ENCODE data around the gene SBK3.
"Not testable (repeated sequence)": the region's sequence is repeated elsewhere in the genome, so short reads cannot be mapped to it uniquely, and the experiment has no call there.

The SBK3 gene

GRCh38 chr19:55539090-55539984 lies 6.0 kb downstream of the SBK3 start:
- no peak for FAIRE-seq

GRCh38 chr19:55538132-55538531 lies 7.2 kb downstream of the SBK3 start:
- FAIRE-seq: no peak

DNA sequence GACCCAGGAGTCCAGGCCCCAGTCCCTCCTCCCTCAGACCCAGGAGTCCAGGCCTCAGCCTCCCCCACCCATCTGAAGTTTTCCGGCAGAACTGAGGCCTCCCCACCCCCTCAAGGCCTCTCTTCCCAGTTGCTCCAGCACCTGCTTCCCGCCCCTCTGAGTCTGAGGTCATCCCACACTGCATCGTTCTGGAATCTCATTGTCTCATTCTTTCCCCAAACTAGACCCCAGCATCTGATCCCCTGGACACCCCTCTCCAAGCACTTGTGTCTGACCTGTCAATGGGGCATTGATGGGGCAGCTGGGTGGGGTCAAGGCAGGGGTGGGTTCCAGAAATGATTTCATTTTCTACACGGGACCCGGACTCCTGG lies 7.6 kb downstream of the SBK3 start:
- FAIRE-seq: no peak

DNA sequence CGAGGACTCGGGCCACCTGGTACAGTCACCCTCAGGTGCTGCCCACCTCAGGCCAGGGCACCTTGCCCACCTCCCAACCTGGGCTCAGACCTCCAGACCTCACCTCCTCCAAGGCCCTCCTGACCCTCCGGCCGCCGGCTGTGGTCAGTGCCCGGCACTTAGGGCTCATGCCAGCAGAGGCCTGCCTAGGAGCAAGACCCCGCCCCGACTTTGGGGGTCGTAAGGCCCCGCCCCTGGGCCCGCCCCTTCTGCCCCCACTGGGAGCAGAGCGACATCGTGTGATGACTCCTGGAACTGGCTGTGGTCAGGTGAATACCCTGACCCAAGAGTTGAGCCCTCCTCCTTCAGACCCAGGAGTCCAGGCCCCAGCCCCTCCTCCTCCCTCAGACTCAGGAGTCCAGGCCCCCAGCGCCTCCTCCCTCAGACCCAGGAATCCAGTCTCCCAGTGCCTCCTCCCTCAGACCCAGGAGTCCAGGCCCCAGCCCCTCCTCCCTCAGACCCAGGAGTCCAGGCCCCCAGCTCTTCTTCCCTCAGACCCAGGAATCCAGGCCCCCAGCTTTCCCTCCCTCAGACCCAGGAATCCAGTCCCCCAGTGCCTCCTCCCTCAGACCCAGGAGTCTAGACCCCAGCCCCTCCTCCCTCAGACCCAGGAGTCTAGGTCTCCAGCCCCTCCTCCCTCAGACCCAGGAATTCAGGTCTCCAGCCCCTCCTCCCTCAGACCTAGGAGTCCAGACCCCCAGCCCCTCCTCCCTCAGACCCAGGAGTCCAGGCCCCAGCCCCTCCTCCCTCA lies 8.2 kb downstream of the SBK3 start, which contains the start of gene SBK2:
Gene SBK2, minus strand, starts transcription at position 183 of the 790 bp plus-strand sequence. CDS start 839 bp downstream, outside the sequence.
- no peak for FAIRE-seq

- FAIRE-seq: no peak
These were observed 9.0 kb downstream of the SBK3 start for GRCh38 chr19:55536366-55536765.

DNA sequence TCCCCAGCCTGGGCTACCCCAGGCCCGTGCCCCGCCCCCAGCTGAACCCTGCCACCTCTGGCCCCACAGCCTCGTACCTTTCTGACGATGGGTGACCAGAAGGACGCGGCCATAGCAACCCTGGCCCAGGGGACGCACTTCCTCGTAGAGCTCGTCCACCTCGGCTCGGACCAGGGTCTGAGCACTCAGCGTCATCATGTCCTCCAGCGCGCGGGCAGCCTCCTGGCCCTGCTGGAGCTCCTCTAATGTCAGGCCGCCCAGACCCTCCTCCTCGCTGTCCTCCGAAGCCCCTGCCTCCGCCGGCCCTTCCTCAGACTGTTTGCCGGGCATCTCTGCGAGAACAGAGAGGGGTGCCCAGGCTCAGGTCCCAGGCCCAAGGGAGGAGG lies 9.4 kb downstream of the SBK3 start:
- FAIRE-seq: no peak

DNA sequence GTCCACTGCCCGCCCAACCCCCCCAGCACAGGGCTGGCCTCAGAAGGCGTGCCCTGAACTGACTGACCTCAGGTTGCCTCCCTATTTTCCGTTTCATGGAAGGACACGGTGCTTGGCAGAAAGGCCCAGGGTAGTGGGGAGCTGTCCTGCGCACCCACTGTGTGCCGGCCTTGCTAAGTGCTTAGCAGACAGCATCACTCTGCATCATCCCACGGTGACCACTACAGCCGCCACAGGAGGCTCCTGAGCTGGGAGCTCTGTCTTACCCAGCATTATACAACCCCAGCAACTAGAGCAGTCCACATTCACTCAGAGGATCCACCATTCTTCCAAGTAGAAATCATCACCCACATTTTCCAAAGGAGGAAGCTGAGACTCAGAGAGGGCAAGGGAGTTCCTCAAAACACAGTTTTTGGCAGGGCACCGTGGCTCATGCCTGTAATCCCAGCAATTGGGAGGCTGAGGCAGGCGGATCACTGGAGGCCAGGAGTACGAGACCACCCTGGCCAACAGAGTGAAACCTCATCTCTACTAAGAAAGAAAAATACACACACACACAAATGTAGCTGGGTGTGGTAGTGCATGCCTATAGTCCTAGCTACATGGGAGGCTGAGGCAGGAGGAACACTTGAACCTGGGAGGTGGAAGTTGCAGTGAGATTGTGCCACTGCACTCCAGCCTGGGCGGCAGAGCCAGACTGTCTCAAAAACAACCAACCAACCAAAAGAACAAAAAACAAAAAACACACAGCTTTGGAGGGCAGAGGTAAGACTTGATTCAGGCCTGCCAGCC lies 10.0 kb downstream of the SBK3 start:
- FAIRE-seq: no peak

DNA sequence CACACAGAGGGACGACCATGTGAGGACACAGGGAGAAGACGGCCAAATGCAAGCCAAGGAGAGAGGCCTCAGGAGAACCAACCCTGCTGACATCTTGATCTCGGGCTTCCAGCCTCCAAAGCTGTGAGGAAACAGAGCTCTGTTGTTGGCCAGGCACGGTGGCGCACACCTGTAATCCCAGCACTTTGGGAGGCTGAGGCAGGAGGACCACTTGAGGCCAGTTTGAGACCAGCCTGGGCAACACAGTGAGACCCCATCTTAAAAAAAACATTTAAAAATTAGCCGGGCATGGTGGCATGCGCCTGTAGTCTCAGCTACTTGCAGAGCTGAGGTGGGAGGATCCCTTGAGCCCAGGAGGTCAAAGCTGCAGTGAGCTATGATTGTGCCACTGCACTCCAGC lies 11.1 kb downstream of the SBK3 start:
- not testable (repeated sequence) for FAIRE-seq

DNA sequence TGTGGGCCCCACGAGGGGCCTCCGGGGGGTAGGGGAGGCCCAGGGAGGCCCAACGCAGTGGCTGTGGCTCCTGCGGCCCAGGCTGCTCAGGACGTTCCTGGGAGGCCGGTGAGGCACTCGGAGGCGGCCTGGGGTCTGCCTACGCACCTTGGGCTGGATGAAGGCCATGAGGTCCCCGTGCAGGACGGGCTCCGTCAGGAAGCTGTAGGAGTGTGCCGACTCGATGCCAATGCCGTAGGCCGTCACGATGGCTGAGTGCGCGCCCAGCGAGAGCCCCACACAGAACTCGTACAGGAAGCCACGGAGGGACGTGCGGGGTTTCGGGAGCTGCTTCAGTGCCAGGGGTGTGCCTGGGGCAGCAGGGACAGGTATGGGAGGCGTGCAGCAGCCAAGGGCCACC lies 14.3 kb downstream of the SBK3 start:
- no peak for FAIRE-seq

- FAIRE-seq: no peak
These were observed 15.6 kb downstream of the SBK3 start for GRCh38 chr19:55529636-55530234.

GRCh38 chr19:55528030-55528803 lies 17.1 kb downstream of the SBK3 start:
- no peak for FAIRE-seq

GRCh38 chr19:55527197-55528029 lies 17.9 kb downstream of the SBK3 start:
- FAIRE-seq: no peak

- no peak for FAIRE-seq
These were observed 18.8 kb downstream of the SBK3 start for GRCh38 chr19:55526216-55527196.

GRCh38 chr19:55525289-55526101 lies 19.8 kb downstream of the SBK3 start:
- FAIRE-seq: no peak

DNA sequence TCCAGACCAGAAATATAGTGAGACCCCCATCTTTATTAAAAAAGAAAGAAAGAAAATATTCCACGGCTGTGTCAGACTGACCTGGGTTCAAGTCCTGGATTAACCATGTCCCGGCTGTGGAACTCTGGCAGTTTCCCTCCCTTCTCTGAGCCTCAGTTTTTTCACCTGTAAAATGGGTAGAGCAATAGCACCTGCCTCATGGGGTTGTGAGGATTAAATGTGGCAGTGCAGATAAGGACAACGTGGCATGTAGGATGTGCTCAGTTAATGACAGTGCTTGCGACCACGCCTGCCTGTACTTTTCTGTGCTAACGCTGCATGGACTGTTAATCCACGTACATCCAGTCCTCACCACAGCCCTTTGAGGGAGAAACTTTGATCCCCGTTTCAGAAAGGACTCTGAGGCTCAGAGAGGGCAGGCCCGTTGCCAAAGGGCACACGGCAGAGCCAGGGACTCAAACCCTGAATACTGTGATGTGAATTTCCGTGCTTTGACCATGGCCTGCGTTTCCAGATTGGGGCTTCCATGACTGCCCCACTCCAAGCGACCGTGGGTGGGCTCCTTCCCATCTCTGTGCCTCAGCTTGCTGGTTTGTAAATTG lies 24.6 kb downstream of the SBK3 start:
- no peak for FAIRE-seq

DNA sequence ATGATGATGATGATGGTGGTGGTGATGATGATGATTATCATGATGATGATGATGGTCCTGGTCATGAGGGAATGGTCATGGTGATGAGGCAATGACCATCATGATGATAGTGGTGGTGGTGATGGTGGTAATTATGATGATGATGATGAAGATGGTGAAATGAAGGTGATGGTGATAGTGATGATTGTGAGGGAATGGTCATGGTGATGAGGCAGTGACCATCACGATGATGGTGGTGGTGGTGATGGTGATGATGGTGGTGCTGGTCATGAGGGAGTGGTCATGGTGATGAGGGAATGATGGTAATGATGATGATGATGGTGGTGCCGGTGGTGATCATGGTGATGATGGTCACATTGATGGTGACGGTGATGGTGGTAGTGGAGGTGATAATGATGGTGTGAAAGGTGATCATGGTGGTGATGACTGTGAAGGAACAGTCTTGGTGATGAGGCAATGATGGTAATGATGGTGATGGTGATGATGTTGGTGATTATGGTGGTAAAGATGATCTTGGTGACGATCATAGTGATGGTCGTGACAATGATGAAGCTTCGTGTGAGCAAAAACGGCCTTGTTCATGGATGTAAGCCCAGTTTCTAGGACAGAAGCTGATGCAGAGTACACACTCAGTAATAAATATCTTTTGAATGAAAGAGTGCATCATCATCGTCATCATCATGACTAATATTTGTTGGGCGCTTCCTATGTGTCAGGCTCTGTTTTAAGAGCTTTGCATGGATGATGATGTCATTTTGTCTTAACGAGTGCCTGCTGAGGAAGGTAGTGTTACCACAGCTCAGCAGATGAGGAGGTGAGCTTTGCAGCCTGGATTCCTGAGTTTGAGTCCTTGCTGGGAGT lies 25.7 kb downstream of the SBK3 start:
- FAIRE-seq: no peak

DNA sequence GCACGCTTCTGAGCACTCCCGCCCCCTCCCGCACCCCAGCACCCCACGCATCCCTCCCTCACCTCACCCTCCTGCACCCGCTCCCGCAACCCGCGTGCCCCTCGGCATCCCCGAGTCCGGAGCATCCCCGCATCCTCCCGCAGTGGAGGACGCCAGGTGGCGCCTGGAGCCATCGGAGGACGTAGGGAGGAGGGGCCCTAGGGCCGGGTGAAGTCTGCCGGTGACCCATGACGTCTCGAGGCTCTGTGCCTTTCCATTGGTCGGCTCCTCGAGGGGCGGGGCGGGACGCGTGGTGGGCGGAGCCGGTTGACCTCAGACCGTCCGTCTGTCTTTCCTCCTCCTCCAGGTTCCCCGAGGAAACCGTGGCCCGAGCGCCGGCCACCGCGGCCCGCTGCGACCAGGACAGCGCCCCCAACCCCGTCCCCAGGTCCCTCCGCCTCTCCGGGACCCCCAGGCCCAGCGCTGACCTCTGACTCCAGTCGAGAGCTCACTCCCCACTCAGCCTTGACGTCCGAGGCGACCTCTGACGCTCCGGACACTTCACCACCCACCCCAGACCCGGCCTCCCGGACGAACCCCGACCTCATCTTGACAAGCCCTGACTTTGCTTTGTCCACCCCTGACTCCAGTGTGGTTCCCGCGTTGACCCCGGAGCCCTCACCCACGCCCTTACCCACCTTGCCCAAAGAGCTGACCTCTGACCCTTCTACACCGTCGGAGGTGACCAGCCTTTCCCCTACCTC lies 28.3 kb downstream of the SBK3 start:
- FAIRE-seq: peak; percentile 28
